ENCODE results near the gene CREB3.

GRCh38 chr9:35776018-35776417, 43.6 kb downstream of the CREB3 start:
- no peak for TF ChIP-seq CTCF (IDR thresholded peaks at IDR 0.05; ENCODE audit: low read depth, low read length, poor library complexity, severe bottlenecking)
- TF ChIP-seq EZH2phosphoT487 (IDR thresholded peaks at IDR 0.05; ENCODE audit: borderline replicate concordance, low read length) = no peak
